Stimulated activated CD8-positive, alpha-beta memory T cell treated with anti-CD3 and anti-CD28 coated beads, Interleukin-4, amount 100 ng/mL, for 4 hours (primary cell): ENCODE data around the gene GRID1.

Experiments used
- DNase-seq, 2 donors: peaks; one replicate each; pipeline ENCODE4 v3.0.0-alpha.2; 2020; ENCODE audit warnings: low read depth in 2 of 2, low spot score in 1 of 2

GRID1 gene

GRCh38 chr10:86232644-86233043 lies 134.0 kb downstream of the GRID1 start:
- no peak for DNase-seq

- DNase-seq, result no peak
These were observed 134.6 kb downstream of the GRID1 start for GRCh38 chr10:86231796-86232560.

GRCh38 chr10:86230557-86231180 lies 135.9 kb downstream of the GRID1 start:
- DNase-seq, result no peak

- DNase-seq, result no peak
These were observed 136.6 kb downstream of the GRID1 start for GRCh38 chr10:86229811-86230556.

- no peak for DNase-seq
These were observed 137.2 kb downstream of the GRID1 start for GRCh38 chr10:86229376-86229775.

- no peak for DNase-seq
These were observed 138.9 kb downstream of the GRID1 start for GRCh38 chr10:86227501-86228258.

- DNase-seq, result no peak
These were observed 139.8 kb downstream of the GRID1 start for GRCh38 chr10:86226781-86227201.

- DNase-seq, result no peak
These were observed 140.6 kb downstream of the GRID1 start for GRCh38 chr10:86226016-86226415.

- no peak for DNase-seq
These were observed 141.4 kb downstream of the GRID1 start for GRCh38 chr10:86225103-86225782.

GRCh38 chr10:86224354-86225102 lies 142.1 kb downstream of the GRID1 start:
- DNase-seq, result no peak

- no peak for DNase-seq
These were observed 143.3 kb downstream of the GRID1 start for GRCh38 chr10:86223256-86223655.

GRCh38 chr10:86222687-86223086 lies 143.9 kb downstream of the GRID1 start:
- no peak for DNase-seq

- DNase-seq, result no peak
These were observed 144.3 kb downstream of the GRID1 start for GRCh38 chr10:86222336-86222650.

- DNase-seq, result no peak
These were observed 144.9 kb downstream of the GRID1 start for GRCh38 chr10:86221442-86222335.

- no peak for DNase-seq
These were observed 146.0 kb downstream of the GRID1 start for GRCh38 chr10:86220626-86221025.

- no peak for DNase-seq
These were observed 147.3 kb downstream of the GRID1 start for GRCh38 chr10:86219271-86219670.

GRCh38 chr10:86218842-86219241 lies 147.8 kb downstream of the GRID1 start:
- no peak for DNase-seq

GRCh38 chr10:86218160-86218559 lies 148.4 kb downstream of the GRID1 start:
- no peak for DNase-seq

- DNase-seq, result no peak
These were observed 149.1 kb downstream of the GRID1 start for GRCh38 chr10:86217371-86218080.
